H1 (cell line): ENCODE results near the gene ASPN. TPM values are rescaled to one million over a fixed set of nuclear protein-coding genes. Genes with fewer than 3 reads are reported as not detected.

Experiments
- CTCF ChIA-PET: fragments of 300-600 bp; sonication (Branson Sonifier 250); formaldehyde crosslinking; loops from one replicate; lab custom pipeline; 2021; ENCODE audit not compliant: partially characterized antibody; lab: Charles Lee
- POLR2A ChIA-PET: fragments of 300-600 bp; sonication (Branson Sonifier 250); formaldehyde crosslinking; loops from one replicate; lab custom pipeline; 2021; ENCODE audit warnings: inconsistent platforms; ENCODE audit not compliant: partially characterized antibody; lab: Charles Lee
- DNase-seq, 2 experiments: peaks; one replicate each; pipeline versions ENCODE4 v3.0.0 to v3.0.0-alpha.2; 2010 to 2022; ENCODE audit warnings: low spot score in 2 of 2, low read depth in 1 of 2, mixed read lengths in 1 of 2
- FAIRE-seq: peaks from 2 replicates; lab custom pipeline; 2011; peaks lifted over from hg19 to GRCh38; lab: Jason Lieb, UNC
- H2AFZ ChIP-seq: 2 replicates; pipeline ENCODE4 v1.8.1; 2012; ENCODE audit warnings: low read length, inconsistent platforms
- H2AK5ac ChIP-seq: 2 replicates; pipeline ENCODE4 v1.6.1; 2013; ENCODE audit warnings: low read depth, low read length
- H2BK120ac ChIP-seq: replicated peaks from 2 replicates; pipeline ENCODE3; 2013; ENCODE audit warnings: low read depth, low read length, inconsistent platforms
- H2BK12ac ChIP-seq: 2 replicates; pipeline ENCODE4 v1.6.1; 2013; ENCODE audit warnings: low read depth, low read length
- H2BK15ac ChIP-seq: 2 replicates; pipeline ENCODE4 v1.6.1; 2013; ENCODE audit warnings: low read length
- H2BK20ac ChIP-seq: 2 replicates; pipeline ENCODE4 v1.6.1; 2013; ENCODE audit warnings: low read length
- H2BK5ac ChIP-seq: 2 replicates; pipeline ENCODE4 v1.6.1; 2013; ENCODE audit warnings: low read depth, low read length
- H3K14ac ChIP-seq: 2 replicates; pipeline ENCODE4 v1.6.1; 2013; ENCODE audit warnings: inconsistent platforms; ENCODE audit not compliant: insufficient read length
- H3K18ac ChIP-seq: 2 replicates; pipeline ENCODE4 v1.6.1; 2013; ENCODE audit warnings: low read length; ENCODE audit errors: extremely low read depth
- H3K23ac ChIP-seq: 2 replicates; pipeline ENCODE4 v1.6.1; 2013; ENCODE audit warnings: inconsistent platforms; ENCODE audit not compliant: insufficient read length
- H3K23me2 ChIP-seq: 2 replicates; pipeline ENCODE4 v1.6.1; 2013; ENCODE audit warnings: low read depth, low read length
- H3K27ac ChIP-seq: 2 replicates; pipeline ENCODE4 v1.6.1; 2011; ENCODE audit warnings: low read depth, low read length, inconsistent platforms
- H3K27me3 ChIP-seq, 4 experiments: replicated peaks in 1 of 4; 1 replicate in 1 of 4; 2 replicates in 3 of 4; pipeline versions ENCODE4 v1.6.1 to v1.8.1; 2011 to 2013; ENCODE audit warnings: low read length in 3 of 4, mild to moderate bottlenecking in 3 of 4, inconsistent platforms in 2 of 4, mixed read lengths in 2 of 4, moderate library complexity in 1 of 4; ENCODE audit not compliant: control insufficient read depth in 3 of 4, insufficient read depth in 3 of 4; ENCODE audit errors: extremely low read depth in 1 of 4
- H3K36me3 ChIP-seq, 4 experiments: 2 replicates each; pipeline versions ENCODE4 v1.6.1 to v1.8.1; 2011 to 2013; ENCODE audit warnings: mild to moderate bottlenecking in 4 of 4, low read length in 3 of 4, moderate library complexity in 2 of 4, control low read depth in 1 of 4, inconsistent platforms in 1 of 4; ENCODE audit not compliant: insufficient read depth in 4 of 4, control insufficient read depth in 2 of 4
- H3K4ac ChIP-seq: replicated peaks from 2 replicates; pipeline ENCODE3; 2013; ENCODE audit warnings: low read length, low read depth, mixed read lengths, inconsistent platforms; ENCODE audit not compliant: insufficient read length
- H3K4me1 ChIP-seq, 4 experiments: replicated peaks in 1 of 4; 1 replicate in 1 of 4; 2 replicates in 3 of 4; pipeline versions ENCODE4 v1.6.1 to v1.8.1; 2011 to 2013; ENCODE audit warnings: low read length in 3 of 4, inconsistent platforms in 2 of 4, mixed read lengths in 1 of 4; ENCODE audit not compliant: insufficient read depth in 4 of 4, control insufficient read depth in 3 of 4
- H3K4me2 ChIP-seq, 2 experiments: 2 replicates each; pipeline versions ENCODE4 v1.6.1 to v1.8.1; 2011 to 2013; ENCODE audit warnings: low read depth in 2 of 2, low read length in 2 of 2, control low read depth in 1 of 2, inconsistent platforms in 1 of 2, mild to moderate bottlenecking in 1 of 2; ENCODE audit not compliant: insufficient read depth in 1 of 2
- H3K4me3 ChIP-seq, 4 experiments: fragments of 200-600, 300-600 bp in 1 of 4; sonication (generic), shearing (Covaris generic), sonication (Bioruptor Twin) in 1 of 4; 2 replicates each; pipeline versions ENCODE4 v1.5.1 to v1.8.1; 2011 to 2016; ENCODE audit warnings: low read length in 4 of 4, low read depth in 3 of 4, control low read depth in 2 of 4, inconsistent platforms in 2 of 4, mild to moderate bottlenecking in 2 of 4, mixed read lengths in 1 of 4, moderate library complexity in 1 of 4; ENCODE audit not compliant: insufficient read depth in 2 of 4; ENCODE audit errors: extremely low read depth in 1 of 4
- H3K56ac ChIP-seq: replicated peaks from 2 replicates; pipeline ENCODE3; 2013; ENCODE audit warnings: low read depth, mild to moderate bottlenecking, mixed read lengths, low read length, inconsistent platforms; ENCODE audit not compliant: insufficient read length
- H3K79me1 ChIP-seq: 2 replicates; pipeline ENCODE4 v1.6.1; 2013; ENCODE audit warnings: low read depth, low read length, control low read depth
- H3K79me2 ChIP-seq, 2 experiments: 2 replicates each; pipeline versions ENCODE4 v1.6.1 to v1.8.1; 2012 to 2013; ENCODE audit warnings: low read length in 2 of 2, mild to moderate bottlenecking in 2 of 2, inconsistent platforms in 1 of 2; ENCODE audit not compliant: insufficient read depth in 2 of 2, control insufficient read depth in 1 of 2
- H3K9ac ChIP-seq, 4 experiments: replicated peaks in 1 of 4; 1 replicate in 1 of 4; 2 replicates in 3 of 4; pipeline versions ENCODE4 v1.6.1 to v1.8.1; 2011 to 2013; ENCODE audit warnings: low read depth in 3 of 4, low read length in 3 of 4, control low read depth in 2 of 4, mild to moderate bottlenecking in 2 of 4, moderate library complexity in 2 of 4, inconsistent platforms in 1 of 4; ENCODE audit errors: extremely low read depth in 1 of 4
- H3K9me3 ChIP-seq, 2 experiments: 2 replicates each; pipeline versions ENCODE4 v1.6.1 to v1.8.1; 2012 to 2013; ENCODE audit warnings: mild to moderate bottlenecking in 2 of 2, moderate library complexity in 2 of 2, control low read depth in 1 of 2, inconsistent platforms in 1 of 2, low read depth in 1 of 2, low read length in 1 of 2, mixed read lengths in 1 of 2; ENCODE audit not compliant: insufficient read depth in 2 of 2
- H4K20me1 ChIP-seq, 2 experiments: replicated peaks in 1 of 2; 2 replicates each; pipeline versions ENCODE3 to v1.8.1; 2011 to 2013; ENCODE audit warnings: inconsistent platforms in 2 of 2, low read length in 2 of 2, mild to moderate bottlenecking in 1 of 2; ENCODE audit not compliant: insufficient read depth in 2 of 2, control insufficient read depth in 1 of 2
- H4K5ac ChIP-seq: 2 replicates; pipeline ENCODE4 v1.6.1; 2013; ENCODE audit warnings: low read length, low read depth, mixed read lengths, inconsistent platforms; ENCODE audit not compliant: insufficient read length
- H4K8ac ChIP-seq: 2 replicates; pipeline ENCODE4 v1.8.0; 2013; ENCODE audit warnings: mild to moderate bottlenecking, moderate library complexity, low read length, inconsistent platforms; ENCODE audit not compliant: insufficient read depth; ENCODE audit errors: extremely low read depth
- H4K91ac ChIP-seq: replicated peaks from 2 replicates; pipeline ENCODE3; 2013; ENCODE audit warnings: low read length, mixed read lengths, inconsistent platforms; ENCODE audit not compliant: insufficient read length
- ASH2L ChIP-seq: fragments of 200-600, 300-600 bp; sonication (generic); IDR thresholded peaks from one replicate; pipeline ENCODE4 v1.7.1; 2017; ENCODE audit warnings: low read length
- PHF8 ChIP-seq: fragments of 200-600 bp; sonication (generic); conservative IDR thresholded peaks from 2 replicates; pipeline ENCODE4 v1.7.1; 2012; ENCODE audit warnings: low read depth, mild to moderate bottlenecking, inconsistent platforms, low read length, moderate library complexity
- polyA plus RNA-seq, 7 experiments: library from polyadenylated mRNA; depleted of rRNA in 3 of 7; stranded (reverse) in 5 of 7; unstranded in 2 of 7; fragments of >200 nt in 5 of 7; fragments of 200-250 nt in 2 of 7; gene quantifications; 1 replicate in 5 of 7; 2 replicates in 1 of 7; 4 replicates in 1 of 7; pipeline versions ENCODE4 v1.2.1 to v1.2.3, GENCODE V29; 2011 to 2013; ENCODE audit warnings: missing spikeins in 2 of 7, mixed read lengths in 2 of 7
- total RNA-seq: library from RNA; stranded (reverse); fragmentation: NEBNext Ultra II Directional; extraction: Animal tissue kit (Norgen Biotek cat#: 25700); gene quantifications from 2 replicates; pipeline ENCODE4 v1.2.1, GENCODE V29; 2021

ASPN gene
- total and polyA plus RNA-seq, 2 of the 8 experiments (the other 6 are each of a cell fraction or from before 2014, with no cell fraction given): not detected

GRCh38 chr9:92479346-92479745 is 3.0 kb downstream of the ASPN start:
- Histone ChIP-seq H3K4me2 (no peak overlapping the region), H4K91ac (no peak overlapping the region), H4K8ac (no peak overlapping the region), H3K27ac (no peak overlapping the region), H3K9me3 (no peaks in the 10 kb centered on the region), H3K79me2 (no peaks in the 10 kb centered on the region), H4K5ac (no peak overlapping the region), H3K56ac (no peak overlapping the region), H2BK20ac (no peak overlapping the region), H2AK5ac (no peak overlapping the region), H2BK120ac (no peak overlapping the region), H3K23ac (no peak overlapping the region), H4K20me1 (no peaks in the 10 kb centered on the region), H2BK5ac (no peak overlapping the region), H3K14ac (no peak overlapping the region), H3K4me3 (no peak overlapping the region), H3K79me1 (no peaks in the 10 kb centered on the region; the same call in 1 of the 2 replicates), H3K4me1 (peaks cover 0 to 7% (median 4%) of the 10 kb centered on the region in 4 experiments; a peak in 3 of 7 replicates), H3K18ac (no peak overlapping the region), H3K9ac (no peak overlapping the region), H2BK15ac (no peak overlapping the region), H2BK12ac (no peak overlapping the region), H3K4ac (no peak overlapping the region), H3K36me3 (no peaks in the 10 kb centered on the region), H3K27me3 (no peaks in the 10 kb centered on the region), H3K23me2 (peaks cover 2% of the 10 kb centered on the region; the same call in 1 of the 2 replicates), H2AFZ (no peak overlapping the region)
- TF ChIP-seq ASH2L (no peak), PHF8 (no peak)
- FAIRE-seq (no peak), DNase-seq (no peak)
- POLR2A ChIA-PET: no interaction called here
- CTCF ChIA-PET: interaction anchor here (1.1 kb wide), 1 partner anchor 20 kb away, joined by 4 read pairs; no protein-coding TSS in a partner anchor
